ENCODE measurements around the gene MAGI2. TPM values are rescaled to one million over a fixed set of nuclear protein-coding genes. Genes with fewer than 3 reads are reported as not detected.

MAGI2 gene
- total RNA-seq, 1 experiment from 2014 or later = 0.22 TPM

DNA sequence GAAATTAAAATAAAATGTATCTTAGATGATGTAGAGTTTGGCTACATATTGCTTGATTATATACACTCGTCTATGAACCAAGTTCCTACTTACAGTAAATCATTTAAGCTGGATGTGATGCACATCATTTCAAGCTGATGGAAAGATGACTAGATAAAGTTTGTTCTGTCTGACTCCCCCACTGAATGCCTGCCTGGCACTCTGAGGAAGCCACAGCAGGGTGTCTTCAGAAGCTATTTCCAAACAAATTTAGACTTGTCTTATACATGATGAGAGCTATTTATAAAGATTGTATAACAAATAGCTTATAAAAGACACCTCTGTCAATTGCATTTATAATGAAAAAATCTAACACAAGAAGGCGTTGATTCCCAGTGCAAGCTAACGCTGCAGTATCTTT lies 741.4 kb downstream of the MAGI2 start:
- ChIA-PET POLR2A (no interaction called here), RAD21 (ENCODE audit: low non-redundant PET in 1 of 2, low total read pairs in 2 of 2, uncharacterized antibody in 2 of 2, unreplicated experiment in 2 of 2) (no interaction called here), CTCF (interaction anchor here (0.6 kb wide), 2 partner anchors 9 to 72 kb away, joined by 3 read pairs; no protein-coding TSS in a partner anchor)
- no peak for ATAC-seq
- no peaks in the 10 kb centered on the region for H3K4me1 ChIP-seq (ENCODE audit: control insufficient read depth in 1 of 2, insufficient read depth in 2 of 2, low read length in 2 of 2)
- H3K27me3 ChIP-seq (ENCODE audit: insufficient read depth, low read length) = no peaks in the 10 kb centered on the region
- TF ChIP-seq ZNF274 (IDR thresholded peaks at IDR 0.05; ENCODE audit: low read depth, low read length) (no peak), YY1 (IDR thresholded peaks at IDR 0.05; ENCODE audit: extremely low read depth, insufficient replicate concordance, low read depth, low read length) (no peak), SRF (IDR thresholded peaks at IDR 0.05; ENCODE audit: low read depth) (no peak), EGR1 (IDR thresholded peaks at IDR 0.05; ENCODE audit: low read depth) (no peak), CBX3 (IDR thresholded peaks at IDR 0.05; ENCODE audit: low read depth) (no peak), ELF1 (IDR thresholded peaks at IDR 0.05; ENCODE audit: borderline replicate concordance, low read depth) (no peak), SP1 (IDR thresholded peaks at IDR 0.05; ENCODE audit: low read depth) (no peak), CEBPB (IDR thresholded peaks at IDR 0.05; ENCODE audit: low read depth) (no peak), SIN3A (IDR thresholded peaks at IDR 0.05; ENCODE audit: low read depth) (no peak), EZH2phosphoT487 (IDR thresholded peaks at IDR 0.05; ENCODE audit: borderline replicate concordance) (no peak), EZH2 (IDR thresholded peaks at IDR 0.05) (no peak), JUND (IDR thresholded peaks at IDR 0.05) (no peak), RAD21 (IDR thresholded peaks at IDR 0.05; ENCODE audit: low read depth) (no peak), FOSL1 (IDR thresholded peaks at IDR 0.05; ENCODE audit: low read depth) (no peak), ATF3 (IDR thresholded peaks at IDR 0.05) (no peak), ZFX (IDR thresholded peaks at IDR 0.05) (no peak), ZBTB33 (IDR thresholded peaks at IDR 0.05; ENCODE audit: extremely low read depth, insufficient replicate concordance, low read length) (no peak), TCF7L2 (IDR thresholded peaks at IDR 0.05; ENCODE audit: borderline replicate concordance, extremely low read depth, insufficient read depth, insufficient read length) (no peak)
- TF ChIP-seq, protein P1, sequence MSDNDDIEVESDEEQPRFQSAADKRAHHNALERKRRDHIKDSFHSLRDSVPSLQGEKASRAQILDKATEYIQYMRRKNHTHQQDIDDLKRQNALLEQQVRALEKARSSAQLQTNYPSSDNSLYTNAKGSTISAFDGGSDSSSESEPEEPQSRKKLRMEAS (IDR thresholded peaks at IDR 0.05) = no peak
- TF ChIP-seq, protein P2, sequence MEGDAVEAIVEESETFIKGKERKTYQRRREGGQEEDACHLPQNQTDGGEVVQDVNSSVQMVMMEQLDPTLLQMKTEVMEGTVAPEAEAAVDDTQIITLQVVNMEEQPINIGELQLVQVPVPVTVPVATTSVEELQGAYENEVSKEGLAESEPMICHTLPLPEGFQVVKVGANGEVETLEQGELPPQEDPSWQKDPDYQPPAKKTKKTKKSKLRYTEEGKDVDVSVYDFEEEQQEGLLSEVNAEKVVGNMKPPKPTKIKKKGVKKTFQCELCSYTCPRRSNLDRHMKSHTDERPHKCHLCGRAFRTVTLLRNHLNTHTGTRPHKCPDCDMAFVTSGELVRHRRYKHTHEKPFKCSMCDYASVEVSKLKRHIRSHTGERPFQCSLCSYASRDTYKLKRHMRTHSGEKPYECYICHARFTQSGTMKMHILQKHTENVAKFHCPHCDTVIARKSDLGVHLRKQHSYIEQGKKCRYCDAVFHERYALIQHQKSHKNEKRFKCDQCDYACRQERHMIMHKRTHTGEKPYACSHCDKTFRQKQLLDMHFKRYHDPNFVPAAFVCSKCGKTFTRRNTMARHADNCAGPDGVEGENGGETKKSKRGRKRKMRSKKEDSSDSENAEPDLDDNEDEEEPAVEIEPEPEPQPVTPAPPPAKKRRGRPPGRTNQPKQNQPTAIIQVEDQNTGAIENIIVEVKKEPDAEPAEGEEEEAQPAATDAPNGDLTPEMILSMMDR (IDR thresholded peaks at IDR 0.05 in 2 of 3, conservative IDR thresholded peaks at IDR 0.05 in 1 of 3; ENCODE audit: borderline replicate concordance in 1 of 3, insufficient read depth in 1 of 3, low read depth in 2 of 3, low read length in 2 of 3) = no peak
- intact Hi-C loops (cut with micrococcal nuclease) = no loop called here
- no peak for DNase-seq (ENCODE audit: low read depth, low spot score)
- no peaks in the 10 kb centered on the region for H3K79me2 ChIP-seq (ENCODE audit: insufficient read depth, low read length)
- H3K9me3 ChIP-seq (ENCODE audit: control insufficient read depth in 1 of 2, insufficient read depth in 1 of 2, low read depth in 1 of 2, low read length in 2 of 2) = no peaks in the 10 kb centered on the region
- H3K27ac ChIP-seq (ENCODE audit: low read depth, low read length) = no peak overlapping the region
- no peaks in the 10 kb centered on the region for H4K20me1 ChIP-seq (ENCODE audit: insufficient read depth)
- no peak overlapping the region for H3K4me3 ChIP-seq (replicated peaks in 1 of 2; ENCODE audit: low read depth in 1 of 2, low read length in 2 of 2)
- BruUV-seq (replicated peaks) = no TSS peak
- no peaks in the 10 kb centered on the region; the same call in 1 of the 2 replicates for H3K9me2 ChIP-seq (ENCODE audit: insufficient read depth)
- no peaks in the 10 kb centered on the region for H3K36me3 ChIP-seq (ENCODE audit: control insufficient read depth in 1 of 2, insufficient read depth in 2 of 2, low read length in 2 of 2)
- H3K4me2 ChIP-seq (ENCODE audit: low read length) = no peak overlapping the region
- no peak overlapping the region for H3K9ac ChIP-seq (ENCODE audit: low read length)
- no peak overlapping the region for H2AFZ ChIP-seq (ENCODE audit: low read depth, low read length, poor library complexity, severe bottlenecking)
